Heart left ventricle (tissue), 16 donors: ENCODE results near the gene PLXNB1. TPM values are rescaled to one million over a fixed set of nuclear protein-coding genes. Genes with fewer than 3 reads are reported as not detected.

Experiments
- ATAC-seq, 4 donors: fragments of 200-7000 bp; cut with Tn5 transposase; one replicate each; pipeline ENCODE4 v1.9.1; 2020 to 2022; ENCODE audit warnings: moderate library complexity in 4 of 4, mild to moderate bottlenecking in 3 of 4, moderate number of reproducible peaks in 1 of 4
- DNase-seq, 5 donors: peaks; one replicate each; pipeline ENCODE4 v3.0.0-alpha.2; 2020
- H3K27ac ChIP-seq, 12 donors: fragments of 200-600 bp; sonication (generic) in 4 of 12; one replicate each; pipeline versions ENCODE4 v1.5.0 to v1.8.0; 2016 to 2022; ENCODE audit warnings: mild to moderate bottlenecking in 2 of 12
- H3K27me3 ChIP-seq, 9 donors: fragments of 200-600 bp; sonication (generic) in 2 of 9; one replicate each; pipeline versions ENCODE4 v1.5.1 to v1.8.0; 2016 to 2022; ENCODE audit warnings: mild to moderate bottlenecking in 3 of 9
- H3K36me3 ChIP-seq, 9 donors: fragments of 200-600 bp; sonication (generic) in 2 of 9; one replicate each; pipeline versions ENCODE4 v1.5.0 to v1.8.0; 2018 to 2022; ENCODE audit warnings: mild to moderate bottlenecking in 2 of 9
- H3K4me1 ChIP-seq, 12 donors: fragments of 200-600 bp; sonication (generic) in 4 of 12; one replicate each; pipeline versions ENCODE4 v1.5.0 to v1.8.0; 2016 to 2022; ENCODE audit warnings: mild to moderate bottlenecking in 3 of 12
- H3K4me3 ChIP-seq, 12 donors: fragments of 200-600 bp; sonication (generic) in 4 of 12; one replicate each; pipeline versions ENCODE4 v1.5.0 to v1.8.0; 2017 to 2022; ENCODE audit warnings: mild to moderate bottlenecking in 9 of 12, moderate library complexity in 4 of 12
- H3K9me3 ChIP-seq, 12 donors: fragments of 200-600 bp; sonication (generic) in 4 of 12; one replicate each; pipeline versions ENCODE4 v1.5.0 to v1.8.0; 2016 to 2022; ENCODE audit warnings: mild to moderate bottlenecking in 1 of 12
- POLR2A ChIP-seq, 2 donors: fragments of 450-650 bp; IDR thresholded peaks; one replicate each; pipeline ENCODE4 v1.6.1; 2017; ENCODE audit warnings: antibody characterized with exemption in 2 of 2, mild to moderate bottlenecking in 2 of 2, moderate library complexity in 2 of 2
- WGBS, 4 donors: extraction: QIAGEN DNeasy Blood & Tissue Kit in 2 of 4; methylation state at CpG; one replicate each; pipeline versions ENCODE4 v1.1.5 to v1.1.7; 2013 to 2018; 5-methylcytosine and 5-hydroxymethylcytosine counted together
- intact Hi-C, 10 donors: fragments of 100-400 bp; cut with DNase I; formaldehyde crosslinking; loops; one replicate each; pipeline versions ENCODE4 v1.11.1 to v1.14.2; 2022
- polyA plus RNA-seq, 2 donors: library from polyadenylated mRNA; stranded (reverse); fragments of 200-250 nt; gene quantifications; one replicate each; pipeline ENCODE4 v1.2.3, GENCODE V29; 2013
- total RNA-seq, 9 donors: library from RNA; depleted of rRNA in 2 of 9; stranded (reverse); fragments of >200 nt in 2 of 9; fragmentation: NEBNext Ultra II Directional in 3 of 9; extraction: Animal tissue kit (Norgen Biotek cat#: 25700) in 3 of 9; gene quantifications; one replicate each; pipeline versions ENCODE4 v1.1.0 to v1.2.4, GENCODE V29; 2016 to 2023
- TF ChIP-seq, protein P1 (sequence below), 12 donors: fragments of 200-600 bp; sonication (generic) in 4 of 12; IDR thresholded peaks; one replicate each; pipeline versions ENCODE4 v1.5.0 to v1.8.0; 2018 to 2022; ENCODE audit warnings: antibody characterized with exemption in 12 of 12, mild to moderate bottlenecking in 5 of 12
- donor health status: ischemic (EF 13 %, LVEDD 7.1; RV severe dilation, severe dysfunction).
- donor health status: healthy with polysubstance abuse.
- donor health status: DM: no; HTN: yes; CAD: no.
- donor health status: DM: no; HTN: no; CAD: no.
- donor health status: ischemic (EF 25% LVEDD 6.9; RV normal size, moderate dysfunction).
- donor health status: ischemic (EF 25% LVEDD 5.7; RV mildly dilated, moderate dysfunction).
- donor health status: healthy.
- donor health status: DM: yes; HTN: yes; CAD: no.
- donor health status: ischemic (EF 35%, LVEDD 5.7; RV mildly dilated, moderate dysfunction).
- donor health status: nonischemic (EF 11% LVEDD 7.7; RV severe dilation, severe dysfunction).
- donor health status: DM: yes; HTN: yes; CAD: no.
- donor health status: PGD.
- donor health status: ischemic (EF 29% LVEDD 5.4; RV normal size, mild dysfunction).
- donor health status: nonischemic (EF 23%, LVEDD 6.1; RV moderate dilation, normal function).

PLXNB1 gene
- total and polyA plus RNA-seq, 11 donors = 28.0 to 71.8 (median 46.4) TPM

GRCh38 chr3:48431224-48432029, 1.5 kb upstream of the PLXNB1 start:
- DNase-seq (peak in 1 of 5 donors; percentile 16), ATAC-seq (no peak)
- TF ChIP-seq POLR2A (IDR thresholded peaks at IDR 0.05) = no peak
- TF ChIP-seq, protein P1, sequence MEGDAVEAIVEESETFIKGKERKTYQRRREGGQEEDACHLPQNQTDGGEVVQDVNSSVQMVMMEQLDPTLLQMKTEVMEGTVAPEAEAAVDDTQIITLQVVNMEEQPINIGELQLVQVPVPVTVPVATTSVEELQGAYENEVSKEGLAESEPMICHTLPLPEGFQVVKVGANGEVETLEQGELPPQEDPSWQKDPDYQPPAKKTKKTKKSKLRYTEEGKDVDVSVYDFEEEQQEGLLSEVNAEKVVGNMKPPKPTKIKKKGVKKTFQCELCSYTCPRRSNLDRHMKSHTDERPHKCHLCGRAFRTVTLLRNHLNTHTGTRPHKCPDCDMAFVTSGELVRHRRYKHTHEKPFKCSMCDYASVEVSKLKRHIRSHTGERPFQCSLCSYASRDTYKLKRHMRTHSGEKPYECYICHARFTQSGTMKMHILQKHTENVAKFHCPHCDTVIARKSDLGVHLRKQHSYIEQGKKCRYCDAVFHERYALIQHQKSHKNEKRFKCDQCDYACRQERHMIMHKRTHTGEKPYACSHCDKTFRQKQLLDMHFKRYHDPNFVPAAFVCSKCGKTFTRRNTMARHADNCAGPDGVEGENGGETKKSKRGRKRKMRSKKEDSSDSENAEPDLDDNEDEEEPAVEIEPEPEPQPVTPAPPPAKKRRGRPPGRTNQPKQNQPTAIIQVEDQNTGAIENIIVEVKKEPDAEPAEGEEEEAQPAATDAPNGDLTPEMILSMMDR (IDR thresholded peaks at IDR 0.05) = no peak
- peaks cover 0 to 25% (median 16%) of the 10 kb centered on the region in 9 donors for H3K36me3 ChIP-seq
- peaks cover 0 to 47% (median 32%) of the 10 kb centered on the region in 12 donors for H3K4me1 ChIP-seq
- no peaks in the 10 kb centered on the region for H3K9me3 ChIP-seq
- no peak overlapping the region for H3K4me3 ChIP-seq
- whole genome bisulfite sequencing, 4 donors = 86 to 91% (median 88%) methylated on average over 8 of the region's 8 CpGs
- intact Hi-C loops = loop anchor here in 1 of 10 donors (2.0 kb wide), 1 partner anchor 29 kb away; no protein-coding TSS in a partner anchor
- H3K27ac ChIP-seq = peak overlapping the region in 1 of 12 donors; percentile 94
- H3K27me3 ChIP-seq = no peaks in the 10 kb centered on the region

GRCh38 chr3:48430708-48431101, 819 bp upstream of the PLXNB1 start:
- 88 to 93% (median 90%) methylated on average over 1 of the region's 1 CpG for WGBS, 4 donors
- TF ChIP-seq, protein P1 (IDR thresholded peaks at IDR 0.05) = no peak
- no peak for TF ChIP-seq POLR2A (IDR thresholded peaks at IDR 0.05)
- Histone ChIP-seq H3K4me1 (peaks cover 4 to 54% (median 39%) of the 10 kb centered on the region in 12 donors), H3K9me3 (no peaks in the 10 kb centered on the region), H3K27ac (peak overlapping the region in 4 of 12 donors; percentile 89 to 94 (median 92)), H3K36me3 (peaks cover 0 to 25% (median 16%) of the 10 kb centered on the region in 9 donors), H3K4me3 (no peak overlapping the region), H3K27me3 (no peaks in the 10 kb centered on the region)
- DNase-seq (no peak), ATAC-seq (no peak)
- intact Hi-C loops = no loop called here

DNA sequence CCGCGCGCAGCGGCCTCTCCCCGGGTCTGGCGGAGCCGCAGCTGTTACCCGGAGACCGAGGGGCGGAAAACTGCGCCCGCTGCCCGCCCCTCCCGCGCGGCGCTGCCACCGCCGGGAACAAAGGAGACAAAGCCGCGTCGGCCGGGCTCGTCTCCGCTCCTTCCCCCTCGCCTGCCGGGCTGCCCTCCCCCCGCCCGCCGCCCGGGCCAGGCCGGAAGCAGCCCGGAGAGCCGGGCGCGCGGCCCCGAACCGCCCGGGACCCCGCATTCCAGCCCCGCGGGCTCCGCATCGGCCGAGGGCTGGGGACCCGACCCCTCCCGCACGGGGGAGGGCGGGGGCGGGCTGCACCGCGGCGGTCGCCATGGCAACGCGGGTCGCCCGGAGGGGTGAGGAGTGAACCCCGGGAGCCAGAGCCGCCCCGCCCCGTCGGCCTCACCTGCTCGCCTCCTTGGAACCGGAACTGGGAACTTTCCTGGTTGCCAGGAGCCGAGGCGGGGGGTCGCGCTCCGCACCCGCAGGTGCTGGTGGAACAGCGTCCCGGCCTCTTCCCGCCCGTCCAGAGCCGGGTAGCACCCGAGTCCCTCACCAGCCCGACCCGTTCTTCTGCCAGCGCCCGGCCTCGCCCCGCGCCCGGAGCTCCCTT, 448 bp downstream of the PLXNB1 start:
- peak overlapping the region; percentile 51 to 94 (median 89) for H3K27ac ChIP-seq
- H3K4me1 ChIP-seq = peaks cover 4 to 62% (median 42%) of the 10 kb centered on the region in 12 donors
- no peaks in the 10 kb centered on the region for H3K27me3 ChIP-seq
- no peaks in the 10 kb centered on the region for H3K9me3 ChIP-seq
- 0 to 1% (median 1%) methylated on average over 41 to 86 of the region's 86 CpGs for WGBS, 4 donors
- peak; percentile 41 to 73 (median 57) for DNase-seq
- peak in 2 of 4 donors; percentile 22 to 47 for ATAC-seq
- TF ChIP-seq, protein P1 (IDR thresholded peaks at IDR 0.05) = no peak
- TF ChIP-seq POLR2A (IDR thresholded peaks at IDR 0.05) = peak in 1 of 2 donors; percentile 53
- H3K4me3 ChIP-seq = peak overlapping the region; percentile 62 to 87 (median 80)
- intact Hi-C loops = no loop called here
- peaks cover 0 to 25% (median 16%) of the 10 kb centered on the region in 9 donors for H3K36me3 ChIP-seq
